ACC112 (cell line): Measurements from ENCODE around the gene USP24.

ENCODE experiments used
- H2AFZ ChIP-seq: fragments of 200-600 bp; sonication (generic); one replicate; pipeline ENCODE4 v1.6.0; 2017; ENCODE audit warnings: antibody characterized with exemption, low read length; ENCODE audit not compliant: unreplicated experiment
- H3K27ac ChIP-seq: fragments of 200-600 bp; sonication (generic); 2 replicates; pipeline ENCODE4 v1.5.1; 2014; ENCODE audit warnings: low read depth, mild to moderate bottlenecking, antibody characterized with exemption, low read length, moderate library complexity
- H3K27me3 ChIP-seq: fragments of 200-600 bp; sonication (generic); 2 replicates; pipeline ENCODE4 v1.6.1; 2014; ENCODE audit warnings: mild to moderate bottlenecking, antibody characterized with exemption, low read length, moderate library complexity, mixed read lengths; ENCODE audit not compliant: insufficient read depth
- H3K36me3 ChIP-seq: fragments of 200-600 bp; sonication (generic); 2 replicates; pipeline ENCODE4 v1.6.1; 2016; ENCODE audit warnings: mild to moderate bottlenecking, antibody characterized with exemption, low read length, moderate library complexity, mixed read lengths; ENCODE audit not compliant: insufficient read depth
- H3K4me1 ChIP-seq: fragments of 200-600 bp; sonication (generic); one replicate; pipeline ENCODE4 v1.6.1; 2016; ENCODE audit warnings: low read length, mixed read lengths; ENCODE audit not compliant: insufficient read depth, unreplicated experiment, control insufficient read depth
- H3K4me3 ChIP-seq: fragments of 200-600 bp; sonication (generic); 2 replicates; pipeline ENCODE4 v1.5.1; 2014; ENCODE audit warnings: mild to moderate bottlenecking, low read depth, low read length
- H3K79me2 ChIP-seq: fragments of 200-600 bp; sonication (generic); one replicate; pipeline ENCODE4 v1.6.0; 2016; ENCODE audit warnings: low read length; ENCODE audit not compliant: control insufficient read depth, unreplicated experiment, insufficient read depth

Gene USP24

GRCh38 chr1:55052221-55053142, 162.7 kb downstream of the USP24 start:
- H3K36me3 ChIP-seq = no peaks in the 10 kb centered on the region

GRCh38 chr1:55051621-55052020, 163.5 kb downstream of the USP24 start:
- H3K27ac ChIP-seq = no peak overlapping the region

More at GRCh38 chr1:55052221-55053142, 162.7 kb downstream of the USP24 start:
- H3K27me3 ChIP-seq = no peaks in the 10 kb centered on the region
- no peaks in the 10 kb centered on the region for H3K4me1 ChIP-seq
- H3K4me3 ChIP-seq = no peak overlapping the region
- no peak overlapping the region for H3K27ac ChIP-seq
- no peaks in the 10 kb centered on the region for H3K79me2 ChIP-seq
- no peak overlapping the region for H2AFZ ChIP-seq

GRCh38 chr1:55051169-55051568, 164.0 kb downstream of the USP24 start:
- no peaks in the 10 kb centered on the region for H3K27me3 ChIP-seq
- H3K4me1 ChIP-seq = no peaks in the 10 kb centered on the region
- no peaks in the 10 kb centered on the region for H3K79me2 ChIP-seq
- H3K4me3 ChIP-seq = no peak overlapping the region
- no peak overlapping the region for H3K27ac ChIP-seq
- H3K36me3 ChIP-seq = no peaks in the 10 kb centered on the region
- no peak overlapping the region for H2AFZ ChIP-seq

More at GRCh38 chr1:55051621-55052020, 163.5 kb downstream of the USP24 start:
- no peaks in the 10 kb centered on the region for H3K4me1 ChIP-seq
- no peaks in the 10 kb centered on the region for H3K79me2 ChIP-seq
- no peaks in the 10 kb centered on the region for H3K36me3 ChIP-seq
- H2AFZ ChIP-seq = no peak overlapping the region
- no peak overlapping the region for H3K4me3 ChIP-seq
- H3K27me3 ChIP-seq = no peaks in the 10 kb centered on the region

- no peaks in the 10 kb centered on the region for H3K79me2 ChIP-seq
- H2AFZ ChIP-seq = no peak overlapping the region
- no peak overlapping the region for H3K4me3 ChIP-seq
- H3K4me1 ChIP-seq = no peaks in the 10 kb centered on the region
- H3K27ac ChIP-seq = no peak overlapping the region
- no peaks in the 10 kb centered on the region for H3K36me3 ChIP-seq
- H3K27me3 ChIP-seq = no peaks in the 10 kb centered on the region
These were observed 164.9 kb downstream of the USP24 start for GRCh38 chr1:55050283-55050682.

GRCh38 chr1:55049914-55050278, 165.3 kb downstream of the USP24 start:
- no peaks in the 10 kb centered on the region for H3K36me3 ChIP-seq
- H3K4me3 ChIP-seq = no peak overlapping the region
- H3K27ac ChIP-seq = no peak overlapping the region
- H3K27me3 ChIP-seq = no peaks in the 10 kb centered on the region
- no peak overlapping the region for H2AFZ ChIP-seq
- no peaks in the 10 kb centered on the region for H3K4me1 ChIP-seq
- H3K79me2 ChIP-seq = no peaks in the 10 kb centered on the region

GRCh38 chr1:55049271-55049913, 165.8 kb downstream of the USP24 start:
- no peaks in the 10 kb centered on the region for H3K4me1 ChIP-seq
- H3K27me3 ChIP-seq = no peaks in the 10 kb centered on the region
- H2AFZ ChIP-seq = no peak overlapping the region
- no peaks in the 10 kb centered on the region for H3K79me2 ChIP-seq
- H3K4me3 ChIP-seq = no peak overlapping the region
- H3K36me3 ChIP-seq = no peaks in the 10 kb centered on the region
- H3K27ac ChIP-seq = no peak overlapping the region

- H3K36me3 ChIP-seq = no peaks in the 10 kb centered on the region
These were observed 166.5 kb downstream of the USP24 start for GRCh38 chr1:55048453-55049270.

GRCh38 chr1:55047611-55048010, 167.6 kb downstream of the USP24 start:
- H3K36me3 ChIP-seq = no peaks in the 10 kb centered on the region
- no peak overlapping the region for H2AFZ ChIP-seq
- no peaks in the 10 kb centered on the region for H3K4me1 ChIP-seq
- peaks cover under 1% of the 10 kb centered on the region; the same call in 1 of the 2 replicates for H3K27me3 ChIP-seq
- H3K27ac ChIP-seq = no peak overlapping the region
- no peak overlapping the region for H3K4me3 ChIP-seq
- no peaks in the 10 kb centered on the region for H3K79me2 ChIP-seq

More at GRCh38 chr1:55048453-55049270, 166.5 kb downstream of the USP24 start:
- Histone ChIP-seq H3K4me3 (no peak overlapping the region), H3K27me3 (no peaks in the 10 kb centered on the region), H2AFZ (no peak overlapping the region), H3K79me2 (no peaks in the 10 kb centered on the region), H3K4me1 (no peaks in the 10 kb centered on the region), H3K27ac (no peak overlapping the region)

- no peaks in the 10 kb centered on the region for H3K36me3 ChIP-seq
These were observed 168.3 kb downstream of the USP24 start for GRCh38 chr1:55046871-55047270.

GRCh38 chr1:55045430-55045829, 169.7 kb downstream of the USP24 start:
- Histone ChIP-seq H3K79me2 (no peaks in the 10 kb centered on the region), H2AFZ (no peak overlapping the region), H3K27ac (no peak overlapping the region), H3K36me3 (no peaks in the 10 kb centered on the region), H3K27me3 (peaks cover 21% of the 10 kb centered on the region), H3K4me1 (no peaks in the 10 kb centered on the region), H3K4me3 (no peak overlapping the region)

More at GRCh38 chr1:55046871-55047270, 168.3 kb downstream of the USP24 start:
- Histone ChIP-seq H3K27me3 (peaks cover 7% of the 10 kb centered on the region), H3K4me3 (no peak overlapping the region), H3K79me2 (no peaks in the 10 kb centered on the region), H3K27ac (no peak overlapping the region), H3K4me1 (no peaks in the 10 kb centered on the region), H2AFZ (no peak overlapping the region)
